Measurements from ENCODE around the gene LINGO4. TPM values are rescaled to one million over a fixed set of nuclear protein-coding genes. Genes with fewer than 3 reads are reported as not detected.

Gene LINGO4
- total and polyA plus RNA-seq, 2 of the 13 experiments (the other 11 are each of a cell fraction or from before 2014, with no cell fraction given) = 0.02 to 0.05 TPM

- TF ChIP-seq HNF1A (IDR thresholded peaks at IDR 0.05; ENCODE audit: low read depth) = no peak
- TF ChIP-seq HNF1A (CRISPR knock-in tag; IDR thresholded peaks at IDR 0.05; ENCODE audit: borderline replicate concordance) = 0 out of 2 replicates have a peak, but pooled peaks have one; percentile 33
- TF ChIP-seq ADNP (CRISPR knock-in tag; IDR thresholded peaks at IDR 0.05) = no peak
- peak; percentile 58; the same call in 2 of the 3 replicates for TF ChIP-seq MXI1 (IDR thresholded peaks at IDR 0.05; ENCODE audit: borderline replicate concordance, low read depth, low read length)
- TF ChIP-seq PAX8 (CRISPR knock-in tag; IDR thresholded peaks at IDR 0.05; ENCODE audit: borderline replicate concordance) = no peak
- TF ChIP-seq ZNF709 (CRISPR knock-in tag; IDR thresholded peaks at IDR 0.05) = peak; percentile 80
- no peak for TF ChIP-seq PAWR (CRISPR knock-in tag; IDR thresholded peaks at IDR 0.05; ENCODE audit: borderline replicate concordance)
- no peak for TF ChIP-seq ZNF644 (CRISPR knock-in tag; IDR thresholded peaks at IDR 0.05; ENCODE audit: low read depth)
- TF ChIP-seq DPF2 (CRISPR knock-in tag; IDR thresholded peaks at IDR 0.05; ENCODE audit: borderline replicate concordance, low read depth) = no peak
- peak; percentile 85 for TF ChIP-seq BCL3 (CRISPR knock-in tag; IDR thresholded peaks at IDR 0.05)
- no peak for TF ChIP-seq TAF15 (IDR thresholded peaks at IDR 0.05; ENCODE audit: low read depth, low read length, poor library complexity, severe bottlenecking)
- TF ChIP-seq REL (CRISPR knock-in tag; conservative IDR thresholded peaks at IDR 0.05) = peak; percentile 92
- no peak for TF ChIP-seq ZNF589 (CRISPR knock-in tag; conservative IDR thresholded peaks at IDR 0.05)
- TF ChIP-seq KAT8 (CRISPR knock-in tag; IDR thresholded peaks at IDR 0.05) = peak; percentile 68
- TF ChIP-seq PRMT3 (CRISPR knock-in tag; IDR thresholded peaks at IDR 0.05; ENCODE audit: borderline replicate concordance, low read depth) = no peak
- TF ChIP-seq ZFY (CRISPR knock-in tag; IDR thresholded peaks at IDR 0.05) = peak; percentile 64
- no peak; the same call in 1 of the 2 replicates for TF ChIP-seq ZNF556 (CRISPR knock-in tag; IDR thresholded peaks at IDR 0.05; ENCODE audit: borderline replicate concordance)
- TF ChIP-seq GMEB1 (CRISPR knock-in tag; IDR thresholded peaks at IDR 0.05; ENCODE audit: borderline replicate concordance) = peak; percentile 60; the same call in 1 of the 2 replicates
- 0 out of 2 replicates have a peak, but pooled peaks have one; percentile 49 for TF ChIP-seq STAT5B (CRISPR knock-in tag; IDR thresholded peaks at IDR 0.05)
Observed at GRCh38 chr1:151790071-151790939, 14.9 kb downstream of the LINGO4 start, which contains the start of gene TDRKH (continued).

All from HepG2 (cell line).